ENCODE measurements around the gene VWA3A. TPM values are rescaled to one million over a fixed set of nuclear protein-coding genes. Genes with fewer than 3 reads are reported as not detected.

VWA3A gene
- total and polyA plus RNA-seq, 2 of the 8 experiments (the other 6 are each of a cell fraction or from before 2014, with no cell fraction given): 0.05 TPM; not detected in 1

DNA sequence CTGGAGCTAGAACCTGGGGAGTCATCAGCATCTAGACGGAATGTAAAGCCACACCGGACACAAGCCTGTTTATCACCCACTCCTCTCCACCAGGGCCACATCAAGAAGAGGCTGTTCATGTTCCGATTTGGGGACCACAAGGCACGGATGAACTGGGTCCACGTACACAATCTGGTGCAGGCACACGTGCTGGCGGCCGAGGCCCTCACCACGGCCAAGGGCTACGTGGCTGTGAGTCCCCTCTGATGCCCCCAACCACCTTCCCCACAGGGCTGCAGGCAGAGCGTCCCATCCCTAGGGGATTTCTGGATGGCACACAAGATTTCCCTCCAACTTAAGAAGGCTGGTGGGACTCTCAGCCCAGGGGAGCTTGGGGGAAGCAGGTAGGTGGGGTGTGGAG is 89.1 kb downstream of the VWA3A start (continued):
- TF ChIP-seq RXRA (IDR thresholded peaks at IDR 0.05; ENCODE audit: insufficient read depth, low read depth, low read length) (no peak), BCL11A (IDR thresholded peaks at IDR 0.05; ENCODE audit: low read depth in 2 of 2, low read length in 2 of 2) (no peak), ASH2L (IDR thresholded peaks at IDR 0.05; ENCODE audit: low read length) (no peak), POU5F1 (IDR thresholded peaks at IDR 0.05; ENCODE audit: low read depth, low read length) (no peak), CHD1 (IDR thresholded peaks at IDR 0.05; ENCODE audit: low read depth, low read length) (no peak), EZH2 (IDR thresholded peaks at IDR 0.05; ENCODE audit: low read depth, low read length, severe bottlenecking) (no peak), SAP30 (IDR thresholded peaks at IDR 0.05; ENCODE audit: insufficient read depth, insufficient replicate concordance, low read length) (no peak)
- TF ChIP-seq, protein P1, sequence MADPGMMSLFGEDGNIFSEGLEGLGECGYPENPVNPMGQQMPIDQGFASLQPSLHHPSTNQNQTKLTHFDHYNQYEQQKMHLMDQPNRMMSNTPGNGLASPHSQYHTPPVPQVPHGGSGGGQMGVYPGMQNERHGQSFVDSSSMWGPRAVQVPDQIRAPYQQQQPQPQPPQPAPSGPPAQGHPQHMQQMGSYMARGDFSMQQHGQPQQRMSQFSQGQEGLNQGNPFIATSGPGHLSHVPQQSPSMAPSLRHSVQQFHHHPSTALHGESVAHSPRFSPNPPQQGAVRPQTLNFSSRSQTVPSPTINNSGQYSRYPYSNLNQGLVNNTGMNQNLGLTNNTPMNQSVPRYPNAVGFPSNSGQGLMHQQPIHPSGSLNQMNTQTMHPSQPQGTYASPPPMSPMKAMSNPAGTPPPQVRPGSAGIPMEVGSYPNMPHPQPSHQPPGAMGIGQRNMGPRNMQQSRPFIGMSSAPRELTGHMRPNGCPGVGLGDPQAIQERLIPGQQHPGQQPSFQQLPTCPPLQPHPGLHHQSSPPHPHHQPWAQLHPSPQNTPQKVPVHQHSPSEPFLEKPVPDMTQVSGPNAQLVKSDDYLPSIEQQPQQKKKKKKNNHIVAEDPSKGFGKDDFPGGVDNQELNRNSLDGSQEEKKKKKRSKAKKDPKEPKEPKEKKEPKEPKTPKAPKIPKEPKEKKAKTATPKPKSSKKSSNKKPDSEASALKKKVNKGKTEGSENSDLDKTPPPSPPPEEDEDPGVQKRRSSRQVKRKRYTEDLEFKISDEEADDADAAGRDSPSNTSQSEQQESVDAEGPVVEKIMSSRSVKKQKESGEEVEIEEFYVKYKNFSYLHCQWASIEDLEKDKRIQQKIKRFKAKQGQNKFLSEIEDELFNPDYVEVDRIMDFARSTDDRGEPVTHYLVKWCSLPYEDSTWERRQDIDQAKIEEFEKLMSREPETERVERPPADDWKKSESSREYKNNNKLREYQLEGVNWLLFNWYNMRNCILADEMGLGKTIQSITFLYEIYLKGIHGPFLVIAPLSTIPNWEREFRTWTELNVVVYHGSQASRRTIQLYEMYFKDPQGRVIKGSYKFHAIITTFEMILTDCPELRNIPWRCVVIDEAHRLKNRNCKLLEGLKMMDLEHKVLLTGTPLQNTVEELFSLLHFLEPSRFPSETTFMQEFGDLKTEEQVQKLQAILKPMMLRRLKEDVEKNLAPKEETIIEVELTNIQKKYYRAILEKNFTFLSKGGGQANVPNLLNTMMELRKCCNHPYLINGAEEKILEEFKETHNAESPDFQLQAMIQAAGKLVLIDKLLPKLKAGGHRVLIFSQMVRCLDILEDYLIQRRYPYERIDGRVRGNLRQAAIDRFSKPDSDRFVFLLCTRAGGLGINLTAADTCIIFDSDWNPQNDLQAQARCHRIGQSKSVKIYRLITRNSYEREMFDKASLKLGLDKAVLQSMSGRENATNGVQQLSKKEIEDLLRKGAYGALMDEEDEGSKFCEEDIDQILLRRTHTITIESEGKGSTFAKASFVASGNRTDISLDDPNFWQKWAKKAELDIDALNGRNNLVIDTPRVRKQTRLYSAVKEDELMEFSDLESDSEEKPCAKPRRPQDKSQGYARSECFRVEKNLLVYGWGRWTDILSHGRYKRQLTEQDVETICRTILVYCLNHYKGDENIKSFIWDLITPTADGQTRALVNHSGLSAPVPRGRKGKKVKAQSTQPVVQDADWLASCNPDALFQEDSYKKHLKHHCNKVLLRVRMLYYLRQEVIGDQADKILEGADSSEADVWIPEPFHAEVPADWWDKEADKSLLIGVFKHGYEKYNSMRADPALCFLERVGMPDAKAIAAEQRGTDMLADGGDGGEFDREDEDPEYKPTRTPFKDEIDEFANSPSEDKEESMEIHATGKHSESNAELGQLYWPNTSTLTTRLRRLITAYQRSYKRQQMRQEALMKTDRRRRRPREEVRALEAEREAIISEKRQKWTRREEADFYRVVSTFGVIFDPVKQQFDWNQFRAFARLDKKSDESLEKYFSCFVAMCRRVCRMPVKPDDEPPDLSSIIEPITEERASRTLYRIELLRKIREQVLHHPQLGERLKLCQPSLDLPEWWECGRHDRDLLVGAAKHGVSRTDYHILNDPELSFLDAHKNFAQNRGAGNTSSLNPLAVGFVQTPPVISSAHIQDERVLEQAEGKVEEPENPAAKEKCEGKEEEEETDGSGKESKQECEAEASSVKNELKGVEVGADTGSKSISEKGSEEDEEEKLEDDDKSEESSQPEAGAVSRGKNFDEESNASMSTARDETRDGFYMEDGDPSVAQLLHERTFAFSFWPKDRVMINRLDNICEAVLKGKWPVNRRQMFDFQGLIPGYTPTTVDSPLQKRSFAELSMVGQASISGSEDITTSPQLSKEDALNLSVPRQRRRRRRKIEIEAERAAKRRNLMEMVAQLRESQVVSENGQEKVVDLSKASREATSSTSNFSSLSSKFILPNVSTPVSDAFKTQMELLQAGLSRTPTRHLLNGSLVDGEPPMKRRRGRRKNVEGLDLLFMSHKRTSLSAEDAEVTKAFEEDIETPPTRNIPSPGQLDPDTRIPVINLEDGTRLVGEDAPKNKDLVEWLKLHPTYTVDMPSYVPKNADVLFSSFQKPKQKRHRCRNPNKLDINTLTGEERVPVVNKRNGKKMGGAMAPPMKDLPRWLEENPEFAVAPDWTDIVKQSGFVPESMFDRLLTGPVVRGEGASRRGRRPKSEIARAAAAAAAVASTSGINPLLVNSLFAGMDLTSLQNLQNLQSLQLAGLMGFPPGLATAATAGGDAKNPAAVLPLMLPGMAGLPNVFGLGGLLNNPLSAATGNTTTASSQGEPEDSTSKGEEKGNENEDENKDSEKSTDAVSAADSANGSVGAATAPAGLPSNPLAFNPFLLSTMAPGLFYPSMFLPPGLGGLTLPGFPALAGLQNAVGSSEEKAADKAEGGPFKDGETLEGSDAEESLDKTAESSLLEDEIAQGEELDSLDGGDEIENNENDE (IDR thresholded peaks at IDR 0.05; ENCODE audit: insufficient replicate concordance, low read length): no peak

Data from H1 (cell line).